ENCODE results near the gene SMIM24. TPM values are rescaled to one million over a fixed set of nuclear protein-coding genes. Genes with fewer than 3 reads are reported as not detected.

The SMIM24 gene
- polyA plus RNA-seq, 1 donor from 2014 or later: not detected

DNA sequence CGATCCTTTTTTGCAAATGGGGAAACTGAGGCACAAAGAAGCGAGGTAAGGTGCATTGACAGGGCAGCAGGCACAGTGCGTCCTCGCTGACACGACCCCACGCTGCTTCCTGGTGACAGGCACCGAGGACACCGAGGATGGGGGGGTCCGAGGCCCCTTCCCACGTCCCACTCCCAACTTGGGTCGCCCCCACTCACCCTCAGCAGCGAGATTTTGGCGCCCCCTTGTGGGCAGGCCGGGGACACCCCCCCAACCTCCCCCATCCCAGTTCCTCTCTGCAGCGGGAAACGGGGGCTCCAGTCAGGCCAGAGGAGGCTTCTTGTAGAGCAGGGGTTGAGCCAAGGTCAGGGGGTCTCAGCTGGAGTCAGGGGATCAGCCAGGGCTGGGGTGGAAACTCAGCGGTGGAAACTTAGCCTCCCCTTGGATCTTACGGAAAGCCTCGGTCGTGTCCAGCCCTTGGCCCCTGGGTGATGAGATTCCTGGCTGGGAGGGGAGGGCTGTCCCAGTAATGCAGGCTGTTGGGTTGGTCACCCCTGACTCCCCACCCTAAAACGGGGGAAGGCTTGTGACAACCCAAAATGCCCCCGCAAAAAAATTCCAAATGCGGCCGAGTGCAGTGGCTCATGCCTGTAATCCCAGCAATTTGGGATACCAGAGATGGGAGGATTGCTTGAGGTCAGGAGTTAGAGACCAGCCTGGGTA is 8.2 kb downstream of the SMIM24 start:
- no peak overlapping the region for H2AFZ ChIP-seq (ENCODE audit: low read depth, low read length)
- no peak overlapping the region for H3K4me2 ChIP-seq (ENCODE audit: low read length)
- no peak overlapping the region for H3K4me3 ChIP-seq (ENCODE audit: low read length)

DNA sequence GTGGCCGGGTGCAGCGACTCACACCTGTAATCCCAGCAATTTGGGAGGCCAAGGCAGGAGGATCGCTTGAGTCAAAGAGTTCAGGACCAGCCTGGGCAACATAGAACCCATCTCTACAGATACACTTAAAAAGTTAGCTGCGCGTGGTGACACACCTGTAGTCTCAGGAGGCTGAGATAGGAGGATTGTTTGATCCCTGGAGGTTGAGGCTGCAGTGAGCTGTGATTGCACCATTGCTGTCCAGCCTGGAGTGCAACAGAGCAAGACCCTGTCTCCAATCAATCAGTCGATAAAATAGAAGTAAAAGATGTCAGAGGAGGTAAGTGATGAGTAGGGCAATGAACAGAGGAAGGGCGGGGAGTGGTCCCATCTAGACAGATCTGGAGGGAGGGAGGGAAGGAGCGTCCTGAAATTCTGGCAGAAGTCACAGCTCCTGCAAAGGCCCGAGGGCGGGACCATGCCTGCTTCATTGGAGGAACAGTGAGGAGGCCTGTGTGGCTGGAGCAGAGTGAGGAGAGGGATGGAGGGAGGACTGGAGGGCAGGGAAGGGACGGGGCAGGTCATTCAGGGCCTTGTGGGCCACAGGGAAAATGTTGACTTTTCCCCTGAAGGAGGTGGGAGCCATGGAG is 9.7 kb downstream of the SMIM24 start:
- no peak overlapping the region for H3K4me3 ChIP-seq (ENCODE audit: low read length)
- no peak overlapping the region for H3K27ac ChIP-seq (ENCODE audit: low read length)
- peaks cover 12% of the 10 kb centered on the region for H3K27me3 ChIP-seq (ENCODE audit: insufficient read depth, low read depth, low read length)
- H3K9me2 ChIP-seq (ENCODE audit: insufficient read depth, low read length): no peaks in the 10 kb centered on the region
- no peaks in the 10 kb centered on the region for H3K9me3 ChIP-seq (ENCODE audit: low read length)
- H3F3A ChIP-seq (ENCODE audit: insufficient read depth, low read length, poor library complexity, severe bottlenecking): no peaks in the 10 kb centered on the region
- H3K4me2 ChIP-seq (ENCODE audit: low read length): no peak overlapping the region
- no peaks in the 10 kb centered on the region for H3K79me2 ChIP-seq (replicated peaks; ENCODE audit: insufficient read depth, low read length)
- TF ChIP-seq TAF1 (IDR thresholded peaks at IDR 0.05; ENCODE audit: low read depth): no peak
- TF ChIP-seq, protein P1, sequence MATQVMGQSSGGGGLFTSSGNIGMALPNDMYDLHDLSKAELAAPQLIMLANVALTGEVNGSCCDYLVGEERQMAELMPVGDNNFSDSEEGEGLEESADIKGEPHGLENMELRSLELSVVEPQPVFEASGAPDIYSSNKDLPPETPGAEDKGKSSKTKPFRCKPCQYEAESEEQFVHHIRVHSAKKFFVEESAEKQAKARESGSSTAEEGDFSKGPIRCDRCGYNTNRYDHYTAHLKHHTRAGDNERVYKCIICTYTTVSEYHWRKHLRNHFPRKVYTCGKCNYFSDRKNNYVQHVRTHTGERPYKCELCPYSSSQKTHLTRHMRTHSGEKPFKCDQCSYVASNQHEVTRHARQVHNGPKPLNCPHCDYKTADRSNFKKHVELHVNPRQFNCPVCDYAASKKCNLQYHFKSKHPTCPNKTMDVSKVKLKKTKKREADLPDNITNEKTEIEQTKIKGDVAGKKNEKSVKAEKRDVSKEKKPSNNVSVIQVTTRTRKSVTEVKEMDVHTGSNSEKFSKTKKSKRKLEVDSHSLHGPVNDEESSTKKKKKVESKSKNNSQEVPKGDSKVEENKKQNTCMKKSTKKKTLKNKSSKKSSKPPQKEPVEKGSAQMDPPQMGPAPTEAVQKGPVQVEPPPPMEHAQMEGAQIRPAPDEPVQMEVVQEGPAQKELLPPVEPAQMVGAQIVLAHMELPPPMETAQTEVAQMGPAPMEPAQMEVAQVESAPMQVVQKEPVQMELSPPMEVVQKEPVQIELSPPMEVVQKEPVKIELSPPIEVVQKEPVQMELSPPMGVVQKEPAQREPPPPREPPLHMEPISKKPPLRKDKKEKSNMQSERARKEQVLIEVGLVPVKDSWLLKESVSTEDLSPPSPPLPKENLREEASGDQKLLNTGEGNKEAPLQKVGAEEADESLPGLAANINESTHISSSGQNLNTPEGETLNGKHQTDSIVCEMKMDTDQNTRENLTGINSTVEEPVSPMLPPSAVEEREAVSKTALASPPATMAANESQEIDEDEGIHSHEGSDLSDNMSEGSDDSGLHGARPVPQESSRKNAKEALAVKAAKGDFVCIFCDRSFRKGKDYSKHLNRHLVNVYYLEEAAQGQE (IDR thresholded peaks at IDR 0.05; ENCODE audit: borderline replicate concordance): no peak
- TF ChIP-seq MXI1 (conservative IDR thresholded peaks at IDR 0.05; ENCODE audit: poor library complexity, severe bottlenecking): no peak
- TF ChIP-seq, protein P2, sequence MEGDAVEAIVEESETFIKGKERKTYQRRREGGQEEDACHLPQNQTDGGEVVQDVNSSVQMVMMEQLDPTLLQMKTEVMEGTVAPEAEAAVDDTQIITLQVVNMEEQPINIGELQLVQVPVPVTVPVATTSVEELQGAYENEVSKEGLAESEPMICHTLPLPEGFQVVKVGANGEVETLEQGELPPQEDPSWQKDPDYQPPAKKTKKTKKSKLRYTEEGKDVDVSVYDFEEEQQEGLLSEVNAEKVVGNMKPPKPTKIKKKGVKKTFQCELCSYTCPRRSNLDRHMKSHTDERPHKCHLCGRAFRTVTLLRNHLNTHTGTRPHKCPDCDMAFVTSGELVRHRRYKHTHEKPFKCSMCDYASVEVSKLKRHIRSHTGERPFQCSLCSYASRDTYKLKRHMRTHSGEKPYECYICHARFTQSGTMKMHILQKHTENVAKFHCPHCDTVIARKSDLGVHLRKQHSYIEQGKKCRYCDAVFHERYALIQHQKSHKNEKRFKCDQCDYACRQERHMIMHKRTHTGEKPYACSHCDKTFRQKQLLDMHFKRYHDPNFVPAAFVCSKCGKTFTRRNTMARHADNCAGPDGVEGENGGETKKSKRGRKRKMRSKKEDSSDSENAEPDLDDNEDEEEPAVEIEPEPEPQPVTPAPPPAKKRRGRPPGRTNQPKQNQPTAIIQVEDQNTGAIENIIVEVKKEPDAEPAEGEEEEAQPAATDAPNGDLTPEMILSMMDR (IDR thresholded peaks at IDR 0.05; ENCODE audit: poor library complexity, severe bottlenecking): no peak
- H2AFZ ChIP-seq (ENCODE audit: low read depth, low read length): no peak overlapping the region
- H3K9ac ChIP-seq (ENCODE audit: low read length): no peak overlapping the region
- H4K20me1 ChIP-seq (ENCODE audit: insufficient read depth): no peaks in the 10 kb centered on the region
- H3K36me3 ChIP-seq (ENCODE audit: insufficient read depth, low read length): no peaks in the 10 kb centered on the region

More for the DNA sequence above, 8.2 kb downstream of the SMIM24 start:
- Histone ChIP-seq H3K27ac (ENCODE audit: low read length) (no peak overlapping the region), H3K27me3 (ENCODE audit: insufficient read depth, low read depth, low read length) (peaks cover 13% of the 10 kb centered on the region), H3K9ac (ENCODE audit: low read length) (no peak overlapping the region), H3F3A (ENCODE audit: insufficient read depth, low read length, poor library complexity, severe bottlenecking) (no peaks in the 10 kb centered on the region), H3K9me2 (ENCODE audit: insufficient read depth, low read length) (no peaks in the 10 kb centered on the region), H3K9me3 (ENCODE audit: low read length) (no peaks in the 10 kb centered on the region), H4K20me1 (ENCODE audit: insufficient read depth) (no peaks in the 10 kb centered on the region), H3K36me3 (ENCODE audit: insufficient read depth, low read length) (no peaks in the 10 kb centered on the region), H3K79me2 (replicated peaks; ENCODE audit: insufficient read depth, low read length) (no peaks in the 10 kb centered on the region)
- TF ChIP-seq SMC3 (conservative IDR thresholded peaks at IDR 0.05; ENCODE audit: poor library complexity) (peak; percentile 55), MXI1 (conservative IDR thresholded peaks at IDR 0.05; ENCODE audit: poor library complexity, severe bottlenecking) (no peak), EP300 (conservative IDR thresholded peaks at IDR 0.05; ENCODE audit: poor library complexity, severe bottlenecking) (no peak), POLR2AphosphoS5 (IDR thresholded peaks at IDR 0.05) (no peak), EZH2 (IDR thresholded peaks at IDR 0.05; ENCODE audit: borderline replicate concordance, insufficient read depth, low read length, poor library complexity, severe bottlenecking) (no peak), RAD21 (conservative IDR thresholded peaks at IDR 0.05) (peak; percentile 46), TAF1 (IDR thresholded peaks at IDR 0.05; ENCODE audit: low read depth) (no peak)
- TF ChIP-seq, protein P1 (IDR thresholded peaks at IDR 0.05; ENCODE audit: borderline replicate concordance): no peak
- TF ChIP-seq, protein P2 (IDR thresholded peaks at IDR 0.05; ENCODE audit: poor library complexity, severe bottlenecking): peak; percentile 60
